GM19324 (cell line): Measurements from ENCODE around the gene TIMP2.
"Not testable (repeated sequence)": the region's sequence is repeated elsewhere in the genome, so short reads cannot be mapped to it uniquely, and the experiment has no call there.

Experiments
- ATAC-seq: cut with Tn5 transposase; IDR thresholded peaks from one replicate; pipeline ENCODE4 v1.9.1; 2021; ENCODE audit warnings: mild to moderate bottlenecking, moderate library complexity; ENCODE audit not compliant: unreplicated experiment, low FRiP score

Gene TIMP2

DNA sequence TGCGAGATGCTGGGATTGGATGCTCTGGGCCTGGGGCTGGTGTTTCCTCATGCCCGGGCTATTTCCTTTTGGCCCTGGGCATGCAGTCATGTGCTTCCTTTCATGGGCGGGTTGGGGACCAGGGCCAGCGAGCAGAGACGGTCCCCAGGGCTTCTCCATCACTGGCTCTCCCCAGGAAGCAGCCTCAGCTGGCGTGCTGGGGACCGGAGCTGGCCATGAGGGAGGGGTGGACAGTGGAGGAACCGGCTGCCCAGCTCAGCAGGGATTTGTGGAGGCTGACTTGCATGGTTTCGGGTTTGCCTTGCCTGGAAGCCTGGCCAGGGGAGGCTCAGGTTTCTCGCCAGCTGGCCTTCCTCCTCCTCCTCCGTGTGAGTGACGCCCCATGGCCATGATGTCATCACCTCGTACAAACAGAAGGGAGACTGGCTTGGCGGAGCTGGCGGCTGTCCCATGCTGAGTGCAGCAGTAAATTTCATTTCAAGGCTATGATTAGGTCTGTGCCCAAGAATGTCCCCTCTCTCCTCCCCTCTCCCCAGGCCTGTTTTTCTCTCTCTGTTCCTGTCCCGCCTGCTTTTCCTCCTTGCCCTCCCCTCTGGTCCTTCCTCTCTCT is 8.9 kb upstream of the TIMP2 start:
- no peak for ATAC-seq

DNA sequence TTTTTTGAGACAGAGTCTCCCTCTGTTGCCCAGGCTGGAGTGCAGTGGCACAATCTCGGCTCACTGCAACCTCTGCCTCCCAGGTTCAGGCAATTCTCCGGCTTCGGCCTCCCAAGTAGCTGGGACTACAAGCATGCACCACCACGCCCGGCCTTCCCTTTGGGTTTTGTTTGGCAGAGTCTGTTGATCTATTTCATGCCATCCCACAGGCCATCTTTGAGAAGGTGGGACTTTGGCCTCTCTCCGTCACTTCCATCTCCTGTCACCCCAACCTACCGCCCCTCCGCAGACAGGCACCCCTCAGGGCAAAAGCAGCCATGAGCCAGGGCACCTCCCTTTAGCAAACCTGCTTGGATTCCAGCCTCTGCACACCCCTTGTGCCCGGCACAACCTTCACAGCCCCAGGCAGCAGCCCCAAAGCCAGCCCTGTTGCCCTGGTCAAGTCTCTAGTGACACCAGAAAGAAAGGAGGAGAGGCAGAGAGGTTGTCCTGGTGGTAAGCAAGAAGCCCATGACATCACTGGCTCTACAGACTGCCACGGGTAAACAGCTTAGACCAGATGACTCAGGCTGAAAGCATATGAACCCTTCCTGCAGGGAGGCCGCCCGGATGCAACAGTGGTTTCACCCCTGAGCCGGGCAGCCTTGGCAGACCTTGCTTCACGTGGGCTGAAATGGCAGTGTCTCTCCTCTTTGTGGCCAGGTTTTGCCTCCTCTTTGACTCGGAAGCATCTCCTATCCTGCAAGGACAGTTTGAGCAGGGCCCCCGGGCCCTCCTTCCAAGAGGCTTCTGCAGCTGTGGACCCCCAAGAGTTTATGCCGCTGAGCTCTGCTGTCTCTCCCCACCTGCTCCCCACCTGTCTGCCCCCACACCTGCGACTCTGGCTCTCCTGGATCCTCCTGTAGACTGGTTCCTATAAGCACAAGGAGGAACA is 8.1 kb upstream of the TIMP2 start:
- ATAC-seq = no peak

DNA sequence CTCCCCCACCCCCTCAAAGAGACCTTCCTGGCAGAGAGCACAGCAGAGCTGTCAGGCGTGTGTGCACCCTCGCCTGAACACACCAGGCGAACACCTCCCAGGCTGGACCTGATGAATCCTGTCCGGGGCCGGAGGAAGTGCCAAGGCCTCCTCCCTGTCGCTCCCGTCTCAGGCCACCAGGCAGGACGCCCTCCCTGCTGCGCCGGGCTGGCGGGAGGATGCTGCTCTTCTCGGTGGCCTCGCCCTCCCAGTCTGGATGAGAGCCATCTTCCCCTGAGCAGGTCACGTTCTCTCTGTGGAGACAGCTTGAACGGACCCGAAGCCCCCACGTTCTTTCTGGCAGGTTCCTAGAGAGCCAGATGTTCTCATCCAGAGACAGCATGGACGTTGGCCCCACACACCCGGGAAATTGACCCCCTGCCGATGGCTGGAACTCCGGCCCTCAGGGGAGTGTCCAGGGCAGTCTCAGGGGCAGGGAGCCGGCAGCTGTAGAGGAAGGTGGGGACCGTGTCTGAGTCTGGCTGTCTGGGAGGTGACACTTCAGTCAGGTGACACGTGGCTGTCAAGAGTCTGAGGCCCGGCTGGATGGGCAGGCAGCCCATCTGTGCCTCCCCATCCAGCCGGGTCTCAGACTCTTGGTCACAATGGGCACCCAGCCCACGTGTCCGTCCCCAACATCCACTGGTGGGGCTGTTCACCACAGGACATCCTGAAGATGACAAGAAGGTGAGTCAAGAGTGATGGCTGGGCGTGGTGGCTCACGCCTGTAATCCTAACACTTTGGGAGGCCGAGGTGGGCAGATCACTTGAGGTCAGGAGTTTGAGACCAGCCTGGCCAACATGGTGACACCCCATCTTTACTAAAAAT is 5.0 kb upstream of the TIMP2 start:
- ATAC-seq = no peak

DNA sequence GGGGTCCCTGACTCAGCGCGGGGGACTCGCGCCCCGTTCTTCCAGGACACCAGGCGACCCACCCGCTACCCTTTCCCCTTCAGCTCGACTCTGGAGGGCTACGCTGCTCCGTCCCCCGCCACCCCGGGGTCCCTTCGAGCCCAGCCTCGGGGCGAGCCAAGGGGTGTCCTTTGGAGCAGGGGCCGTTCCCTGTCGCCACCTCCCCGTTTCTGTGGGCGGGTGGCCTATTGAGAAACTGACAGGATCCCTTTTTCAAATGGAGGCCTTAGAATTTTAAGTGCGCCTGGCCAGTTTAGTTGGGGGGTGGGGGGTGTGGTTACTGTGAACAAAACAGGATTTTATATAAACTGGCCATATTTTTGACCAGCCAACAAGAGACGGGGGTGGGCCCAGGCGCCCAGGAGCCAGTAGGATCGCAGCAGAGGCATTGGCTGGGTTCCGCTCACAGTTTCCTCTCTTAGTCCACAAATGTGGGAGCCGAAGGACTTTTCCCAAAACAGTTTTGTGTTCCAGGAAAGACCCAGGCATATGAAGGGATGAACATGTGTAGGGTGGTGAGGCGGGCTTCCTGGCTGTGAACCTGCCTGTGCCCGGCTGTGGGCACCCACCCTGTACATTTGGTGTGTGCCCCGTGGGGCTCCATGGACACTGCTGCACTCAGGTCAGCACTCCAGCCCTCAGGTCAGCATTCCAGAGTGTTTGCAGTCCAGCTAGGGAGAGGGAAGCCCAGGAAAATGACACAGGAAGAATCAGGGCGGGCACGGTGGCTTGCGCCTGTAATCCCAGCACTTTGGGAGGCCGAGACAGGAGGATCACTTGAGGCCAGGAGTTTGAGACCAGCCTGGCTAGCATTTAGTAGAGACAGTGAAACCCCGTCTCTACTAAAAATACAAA is 722 bp upstream of the TIMP2 start:
- ATAC-seq = no peak

DNA sequence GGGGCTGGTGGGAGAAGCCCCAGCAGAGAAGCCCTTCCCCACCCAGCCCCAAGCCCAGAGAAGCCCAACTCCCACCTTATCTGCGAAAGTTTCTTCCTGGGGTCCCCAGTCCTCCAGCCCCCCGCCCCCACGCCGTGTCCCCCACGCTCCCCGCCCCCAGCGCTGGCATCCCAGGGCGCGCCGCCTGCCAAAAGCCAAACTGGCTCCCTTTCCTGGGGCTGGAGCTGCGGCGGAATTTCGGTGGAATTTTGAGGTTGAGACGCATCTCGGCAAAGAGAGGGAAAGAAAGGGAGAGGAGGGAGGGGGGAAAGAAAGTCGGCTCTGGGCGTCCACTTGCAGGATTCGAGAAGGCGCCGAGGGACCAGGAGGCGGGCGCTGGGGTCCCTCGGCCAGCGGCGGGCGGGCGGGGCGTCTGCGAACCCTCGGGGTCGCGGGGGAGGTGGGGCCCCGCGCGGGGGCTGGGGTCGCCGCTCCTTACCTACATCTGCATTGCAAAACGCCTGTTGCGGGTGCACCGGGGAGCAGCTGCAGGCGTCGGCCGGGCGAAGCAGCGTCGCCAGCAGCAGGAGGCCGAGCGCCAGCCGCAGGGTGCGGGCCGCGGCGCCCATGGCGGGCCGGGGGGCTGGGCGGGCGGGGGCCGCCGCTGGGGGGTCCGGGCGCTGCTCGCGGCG is 571 bp downstream of the TIMP2 start:
- no peak for ATAC-seq

DNA sequence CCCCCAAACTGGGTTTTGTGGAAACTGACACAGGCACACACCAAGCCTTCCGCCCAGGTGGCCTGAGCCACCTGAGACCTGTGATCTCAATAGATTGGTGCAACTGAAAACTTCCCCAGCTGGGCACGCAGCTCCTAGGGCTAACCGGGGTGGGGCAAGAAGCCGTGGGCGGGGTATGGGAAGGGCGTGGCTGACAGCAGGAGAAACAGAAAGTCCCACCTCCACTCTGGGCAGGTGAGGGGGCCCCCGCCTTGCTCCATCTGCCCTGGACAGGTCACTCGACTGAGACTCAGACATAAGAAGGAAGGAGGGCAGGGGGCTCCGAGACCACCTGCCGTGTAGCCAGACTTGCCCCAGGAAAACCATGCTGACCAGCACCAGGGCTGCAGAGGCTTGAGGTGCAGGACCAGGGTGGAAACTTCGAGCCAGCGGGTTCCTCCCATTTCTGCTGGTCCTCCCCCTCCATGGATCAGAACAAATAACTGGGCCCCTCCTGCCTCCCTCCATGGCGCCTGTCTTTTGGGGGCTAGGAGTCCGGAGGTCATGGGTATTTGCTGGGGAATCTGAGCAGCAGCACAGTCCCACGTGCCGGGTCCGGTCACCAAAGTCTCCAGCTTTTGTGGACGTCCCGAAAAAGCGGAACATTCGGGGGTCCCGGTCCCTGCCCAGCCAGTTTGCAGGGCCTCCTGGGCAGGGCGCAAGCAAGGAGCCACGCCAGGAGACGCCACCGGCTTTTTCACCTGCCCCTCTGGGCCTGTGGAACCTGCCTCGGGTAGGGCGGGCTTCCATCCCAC is 1.3 kb downstream of the TIMP2 start:
- ATAC-seq = no peak

DNA sequence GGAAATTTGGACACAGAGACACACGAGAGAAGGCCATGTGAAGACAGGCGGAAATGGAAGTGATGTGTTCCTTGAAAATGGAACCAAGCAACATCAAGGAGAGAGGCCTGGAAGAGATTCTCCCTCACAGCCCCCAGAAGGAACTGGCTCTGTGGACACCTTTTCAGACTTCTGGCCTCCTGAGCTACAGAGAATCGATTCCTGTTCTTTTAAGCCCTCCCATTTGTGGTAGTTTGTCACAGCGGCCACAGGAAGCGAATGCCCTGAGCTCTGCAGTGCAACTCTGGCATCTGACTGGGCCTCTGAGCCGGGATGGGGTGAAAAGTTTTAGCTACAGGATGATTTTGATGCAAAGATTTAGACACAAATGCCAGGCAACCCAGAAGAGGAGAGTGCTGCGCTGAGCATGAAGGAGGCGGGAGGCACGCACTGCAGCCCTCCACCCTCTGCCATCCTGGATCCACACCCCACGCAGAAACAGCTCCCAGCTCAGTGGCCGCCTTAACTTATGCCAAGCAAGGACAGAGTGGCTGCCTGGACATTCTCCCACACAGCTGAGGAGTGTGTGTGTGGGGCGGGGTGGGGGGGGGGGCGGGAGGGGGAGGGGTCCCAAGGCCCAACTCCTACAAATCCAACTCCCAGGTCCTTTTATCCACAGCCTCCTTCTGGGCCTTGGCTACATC is 2.2 kb downstream of the TIMP2 start:
- no peak for ATAC-seq

DNA sequence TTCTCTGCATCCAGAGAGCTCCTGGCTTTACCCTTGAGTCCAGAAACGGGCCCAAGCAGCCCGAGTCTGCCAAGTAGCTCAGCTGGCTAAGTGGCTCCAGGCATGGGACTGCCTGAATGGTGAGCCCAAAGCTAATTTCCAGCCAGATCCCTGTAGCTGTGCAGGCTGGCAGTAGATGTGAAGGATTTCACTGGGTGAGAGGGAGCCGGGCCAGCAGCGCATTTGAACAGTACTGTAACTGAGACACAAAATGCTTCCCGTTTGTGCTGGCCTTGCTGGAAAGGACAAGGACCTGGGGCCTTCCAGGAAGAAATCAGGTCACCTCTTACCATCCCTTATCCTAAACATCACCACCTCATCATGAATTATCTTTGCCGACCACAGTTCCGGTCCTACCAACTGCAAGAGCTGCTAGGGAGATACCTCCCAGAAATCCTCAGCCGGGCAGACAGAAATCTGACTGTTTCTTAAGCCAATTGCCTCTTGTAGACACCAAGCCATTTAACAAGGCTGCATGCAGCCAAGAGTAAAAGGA is 3.7 kb downstream of the TIMP2 start:
- no peak for ATAC-seq

DNA sequence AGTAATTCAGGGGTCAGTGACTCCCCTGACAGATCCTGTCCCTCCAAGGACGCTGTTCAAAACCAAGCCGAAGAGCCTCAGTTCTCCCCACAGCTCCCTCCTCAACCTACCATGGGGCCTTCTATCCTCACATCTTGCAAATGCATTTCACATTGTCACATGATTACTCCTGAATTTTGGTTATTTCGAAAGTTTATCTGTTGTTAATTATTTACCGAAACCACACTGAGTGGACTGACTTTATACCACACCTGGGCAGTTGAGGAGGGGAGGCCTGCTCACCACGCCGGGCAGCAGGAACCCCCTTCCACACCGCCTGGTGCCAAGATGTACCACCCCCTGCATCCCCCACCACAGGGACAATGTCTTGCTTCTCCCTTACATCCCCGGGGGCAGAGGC is 4.7 kb downstream of the TIMP2 start:
- no peak for ATAC-seq

DNA sequence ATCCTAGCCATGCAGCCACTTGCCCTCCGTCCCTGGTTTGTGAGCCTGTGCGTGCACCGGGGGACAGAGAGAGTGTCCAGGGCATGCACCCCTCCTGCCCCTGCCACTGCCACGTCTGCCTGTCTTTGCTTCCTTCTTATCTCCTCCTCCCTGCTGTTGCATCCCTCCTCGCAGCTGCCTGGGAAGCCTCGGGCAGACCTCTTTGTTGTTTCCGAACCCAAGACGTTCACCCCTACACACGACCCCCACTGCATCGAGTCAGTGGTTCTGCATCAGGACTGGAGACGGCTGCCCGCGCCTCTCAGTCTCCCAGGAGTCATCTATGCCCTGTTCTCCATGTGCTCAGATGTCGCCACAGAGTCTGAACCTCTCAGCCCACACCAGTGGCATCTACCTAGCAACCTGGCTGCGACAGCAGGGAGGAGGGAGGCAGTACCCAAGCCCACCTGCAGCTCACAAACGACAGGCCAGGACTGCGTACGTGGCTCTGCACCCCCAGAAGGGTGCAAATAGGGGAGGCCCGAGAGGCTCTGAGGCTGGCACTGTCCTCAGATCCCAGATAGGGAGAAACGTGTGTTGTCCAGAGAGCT is 5.2 kb downstream of the TIMP2 start:
- no peak for ATAC-seq

DNA sequence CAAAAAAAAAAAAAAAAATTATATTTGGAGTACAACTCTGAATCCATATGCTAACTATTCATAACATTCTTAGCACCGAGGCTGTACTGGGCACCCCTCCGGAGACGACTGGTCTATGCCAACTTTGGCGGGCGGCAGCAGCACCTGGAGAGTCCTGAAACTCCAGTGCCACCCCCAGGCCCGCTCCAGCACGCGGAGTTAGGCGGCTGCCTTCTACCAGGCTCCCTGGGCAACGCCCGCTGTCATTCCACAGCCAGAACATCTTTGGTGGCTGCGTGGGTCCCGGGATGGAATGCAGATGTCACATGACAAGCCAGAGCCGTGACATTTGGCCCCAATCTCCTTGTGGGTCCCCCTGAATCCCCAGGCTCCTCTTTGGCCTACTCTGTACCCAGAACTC is 6.2 kb downstream of the TIMP2 start:
- ATAC-seq = no peak

DNA sequence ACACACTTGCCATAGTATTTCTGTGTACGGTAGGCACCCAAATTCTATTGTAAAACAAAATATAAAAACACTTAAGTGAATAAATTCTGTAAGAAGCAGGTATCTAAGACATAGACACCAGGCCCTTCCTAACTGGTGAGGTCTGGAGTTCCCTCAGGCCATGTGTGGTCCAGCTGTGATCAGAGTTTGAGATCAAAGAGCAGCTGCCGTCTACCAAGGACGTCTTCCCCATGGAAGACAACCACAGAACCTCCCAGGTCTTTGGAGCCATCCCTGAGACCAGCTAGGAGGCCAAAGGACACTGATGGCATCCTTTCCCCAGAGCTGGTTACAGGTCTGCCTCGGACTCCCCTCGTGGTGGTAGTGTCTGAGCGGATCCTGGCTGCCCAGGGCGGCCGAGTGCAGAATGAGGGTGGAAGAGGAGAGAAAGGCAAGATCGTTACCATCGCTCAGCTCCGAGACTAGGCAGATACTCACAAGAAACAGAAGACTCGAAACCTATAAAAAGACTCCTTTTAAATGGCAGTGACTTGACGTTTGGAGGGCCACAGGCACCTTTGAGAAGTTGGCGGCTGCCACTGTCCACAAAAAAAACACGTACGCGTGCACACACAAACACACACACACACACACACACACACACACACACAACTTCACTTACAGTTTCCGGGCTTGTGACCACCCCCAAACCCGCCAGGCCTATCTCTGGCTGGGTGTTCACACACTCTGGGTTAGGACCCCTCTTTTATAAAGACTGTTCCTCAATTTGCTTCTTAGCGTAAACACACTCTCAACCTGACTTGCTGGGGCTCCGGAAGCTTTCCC is 7.5 kb downstream of the TIMP2 start:
- no peak for ATAC-seq

DNA sequence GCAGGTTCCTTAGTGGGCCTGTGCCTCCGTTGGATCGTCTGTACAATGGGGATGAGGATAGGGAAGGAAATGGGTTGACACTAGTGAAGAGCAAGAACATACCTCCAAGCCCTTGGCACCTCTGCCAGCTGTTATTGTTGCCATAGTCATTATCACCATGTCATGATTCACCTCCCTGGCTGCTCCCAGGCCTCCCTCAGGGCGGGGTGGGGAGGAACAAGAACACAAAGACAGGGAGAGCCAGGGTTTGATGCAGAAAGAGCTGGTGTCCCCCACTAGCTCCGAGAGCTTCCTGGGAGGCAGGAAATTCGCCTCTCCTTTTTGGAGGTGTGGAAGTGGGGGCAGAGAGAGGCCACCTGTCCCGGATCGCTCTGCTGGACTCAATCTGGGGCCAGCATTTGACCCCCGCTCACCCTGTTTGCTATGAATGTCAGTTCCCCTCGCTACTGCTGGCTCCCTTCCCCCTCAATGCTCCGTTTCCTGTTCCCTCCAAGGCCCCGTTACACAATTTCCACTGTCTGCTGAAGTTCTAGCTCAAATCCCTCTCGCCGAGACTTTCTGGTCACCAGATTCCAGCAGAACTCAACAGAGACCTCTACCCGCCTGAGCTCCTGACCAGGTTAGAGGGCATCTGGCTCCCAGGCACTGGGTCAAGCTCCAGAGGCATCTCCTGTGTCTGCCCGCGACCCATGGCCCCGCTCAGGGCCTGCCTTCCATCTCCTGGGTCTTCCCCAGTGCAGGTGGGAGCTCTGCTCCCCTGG is 9.1 kb downstream of the TIMP2 start:
- no peak for ATAC-seq

DNA sequence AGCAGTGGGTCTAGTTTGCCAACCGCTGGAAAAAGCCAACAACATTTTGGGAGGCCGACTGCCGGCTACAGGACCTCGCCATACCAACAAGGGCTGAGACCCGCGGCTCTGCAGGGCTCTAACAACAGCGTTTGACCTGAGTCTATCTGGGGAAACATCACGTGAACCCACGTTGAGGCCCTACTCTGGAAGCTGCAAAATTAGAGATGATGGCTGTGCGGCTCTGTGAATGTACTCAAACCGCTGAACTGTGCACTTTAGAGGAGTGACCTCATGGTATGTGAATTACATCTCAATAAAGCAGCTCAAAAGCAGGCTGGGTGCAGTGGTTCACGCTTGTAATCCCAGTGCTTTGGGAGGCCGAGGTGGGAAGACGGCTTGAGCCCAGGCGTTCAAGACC is 12.1 kb downstream of the TIMP2 start:
- no peak for ATAC-seq

DNA sequence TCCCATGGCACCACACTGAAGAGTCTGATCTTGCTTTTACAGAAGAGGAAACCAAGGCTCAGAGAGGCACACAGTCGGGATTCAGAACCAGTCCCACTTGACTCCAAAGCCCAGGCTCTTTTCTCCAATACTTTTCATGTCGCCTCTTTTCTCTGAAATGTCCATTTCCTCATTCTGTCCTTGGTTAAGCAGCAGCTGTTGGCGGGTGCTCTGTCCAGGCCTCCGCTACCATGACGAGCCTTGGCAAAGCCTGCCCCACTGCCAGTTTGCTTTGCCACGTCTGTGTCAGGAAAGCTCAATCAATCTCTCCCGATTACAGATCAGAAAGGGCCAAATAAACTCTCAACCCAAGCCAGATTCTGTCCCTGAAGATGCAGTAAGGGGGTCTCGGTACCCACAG is 13.1 kb downstream of the TIMP2 start:
- ATAC-seq = no peak

DNA sequence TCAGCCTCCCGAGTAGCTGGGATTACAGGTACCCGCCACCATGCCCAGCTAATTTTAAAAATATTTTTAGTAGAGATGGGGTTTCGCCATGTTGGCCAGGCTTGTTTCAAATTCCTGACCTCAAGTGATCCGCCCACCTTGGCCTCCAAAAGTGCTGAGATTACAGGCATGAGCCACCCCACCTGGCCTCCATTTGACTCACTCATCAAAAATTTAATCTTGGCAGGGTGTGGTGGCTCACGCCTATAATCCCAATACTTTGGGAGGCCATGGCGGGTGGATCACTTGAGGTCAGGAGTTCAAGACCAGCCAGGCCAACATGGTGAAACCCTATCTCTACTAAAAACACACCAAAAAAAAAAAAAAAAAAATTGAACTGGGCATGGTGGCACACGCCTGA is 13.6 kb downstream of the TIMP2 start:
- not testable (repeated sequence) for ATAC-seq
